ENCODE measurements around the gene GRIA1. TPM values are rescaled to one million over a fixed set of nuclear protein-coding genes. Genes with fewer than 3 reads are reported as not detected.

Gene GRIA1
- total RNA-seq, 1 donor from 2014 or later = not detected

GRCh38 chr5:153476767-153477166 is 13.7 kb upstream of the GRIA1 start:
- H3K36me3 Mint-ChIP-seq (ENCODE audit: low read depth) = no peaks in the 10 kb centered on the region
- intact Hi-C loops (cut with micrococcal nuclease) = no loop called here

DNA sequence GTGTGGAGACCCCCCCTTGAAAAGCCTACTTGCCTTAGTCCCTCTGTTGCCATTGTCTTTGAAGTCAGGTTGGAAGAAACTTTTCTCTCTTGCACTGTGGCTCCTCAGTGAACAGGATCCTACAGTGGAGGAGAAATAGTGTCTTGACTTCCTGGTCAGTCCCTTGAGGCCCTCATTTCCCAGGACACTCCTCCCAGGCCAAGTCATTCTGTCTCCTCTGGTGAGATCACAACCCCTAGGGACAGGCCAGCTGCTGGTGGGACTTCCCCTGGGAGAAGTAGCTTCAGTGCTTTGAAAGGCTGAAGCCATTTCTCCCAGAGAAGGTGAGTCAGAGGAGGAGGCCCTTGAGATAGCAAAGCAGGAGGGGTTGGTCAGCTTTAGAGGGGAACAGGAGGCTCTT is 10.1 kb upstream of the GRIA1 start:
- DNase-seq (ENCODE audit: low spot score) = no peak
- H3K4me1 Mint-ChIP-seq (ENCODE audit: low read depth) = no peaks in the 10 kb centered on the region
- H3K27me3 Mint-ChIP-seq (ENCODE audit: insufficient read depth) = no peaks in the 10 kb centered on the region
- no peak overlapping the region for H3K4me3 Mint-ChIP-seq
- no peaks in the 10 kb centered on the region for H3K36me3 Mint-ChIP-seq (ENCODE audit: low read depth)
- no peak overlapping the region for H3K27ac Mint-ChIP-seq
- no peaks in the 10 kb centered on the region for H3K9me3 Mint-ChIP-seq
- intact Hi-C loops (cut with micrococcal nuclease) = no loop called here

More at GRCh38 chr5:153476767-153477166, 13.7 kb upstream of the GRIA1 start:
- H3K27ac Mint-ChIP-seq = no peak overlapping the region
- H3K4me3 Mint-ChIP-seq = no peak overlapping the region
- peaks cover 3% of the 10 kb centered on the region for H3K27me3 Mint-ChIP-seq (ENCODE audit: insufficient read depth)
- no peak for DNase-seq (ENCODE audit: low spot score)
- no peaks in the 10 kb centered on the region for H3K4me1 Mint-ChIP-seq (ENCODE audit: low read depth)
- peaks cover 6% of the 10 kb centered on the region for H3K9me3 Mint-ChIP-seq

- DNase-seq (ENCODE audit: low spot score) = no peak
- no peaks in the 10 kb centered on the region for H3K9me3 Mint-ChIP-seq
- intact Hi-C loops (cut with micrococcal nuclease) = no loop called here
- H3K4me3 Mint-ChIP-seq = no peak overlapping the region
- no peaks in the 10 kb centered on the region for H3K27me3 Mint-ChIP-seq (ENCODE audit: insufficient read depth)
- H3K36me3 Mint-ChIP-seq (ENCODE audit: low read depth) = no peaks in the 10 kb centered on the region
- no peaks in the 10 kb centered on the region for H3K4me1 Mint-ChIP-seq (ENCODE audit: low read depth)
- H3K27ac Mint-ChIP-seq = no peak overlapping the region
Measured at GRCh38 chr5:153483482-153483881, 7.0 kb upstream of the GRIA1 start.

GRCh38 chr5:153485641-153486040 is 4.8 kb upstream of the GRIA1 start:
- H3K4me3 Mint-ChIP-seq = no peak overlapping the region

DNA sequence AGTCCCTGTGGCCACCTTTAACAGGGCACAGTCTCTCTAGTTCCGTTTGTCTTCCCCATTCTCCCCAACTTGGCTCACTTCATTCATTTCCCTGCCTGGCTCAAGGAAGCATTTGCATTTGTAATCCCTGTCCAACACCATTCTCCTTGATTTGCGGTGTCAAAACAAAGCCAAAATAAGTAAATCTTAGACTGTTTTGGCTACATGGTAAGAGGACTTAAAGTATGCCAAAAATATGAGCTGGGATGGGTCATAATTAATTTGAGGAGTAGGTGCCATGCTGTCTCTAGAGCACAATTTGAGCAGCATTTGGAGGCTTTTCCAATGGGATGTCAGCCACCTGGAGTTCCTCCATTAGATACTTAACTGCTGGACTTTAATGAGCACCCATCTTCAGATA is 3.7 kb upstream of the GRIA1 start:
- intact Hi-C loops (cut with micrococcal nuclease) = no loop called here
- H3K4me1 Mint-ChIP-seq (ENCODE audit: low read depth) = no peaks in the 10 kb centered on the region

More at GRCh38 chr5:153485641-153486040, 4.8 kb upstream of the GRIA1 start:
- peaks cover 9% of the 10 kb centered on the region for H3K27me3 Mint-ChIP-seq (ENCODE audit: insufficient read depth)
- H3K4me1 Mint-ChIP-seq (ENCODE audit: low read depth) = no peaks in the 10 kb centered on the region
- intact Hi-C loops (cut with micrococcal nuclease) = no loop called here
- H3K27ac Mint-ChIP-seq = no peak overlapping the region
- H3K9me3 Mint-ChIP-seq = no peaks in the 10 kb centered on the region
- no peaks in the 10 kb centered on the region for H3K36me3 Mint-ChIP-seq (ENCODE audit: low read depth)
- no peak for DNase-seq (ENCODE audit: low spot score)

GRCh38 chr5:153489611-153490010 is 859 bp upstream of the GRIA1 start:
- intact Hi-C loops (cut with micrococcal nuclease) = loop anchor here (10.0 kb wide), 1 partner anchor 475 kb away; no protein-coding TSS in a partner anchor
- Mint-ChIP-seq H3K27me3 (ENCODE audit: insufficient read depth) (peaks cover 25% of the 10 kb centered on the region), H3K9me3 (no peaks in the 10 kb centered on the region), H3K36me3 (ENCODE audit: low read depth) (no peaks in the 10 kb centered on the region), H3K4me3 (no peak overlapping the region), H3K27ac (no peak overlapping the region), H3K4me1 (ENCODE audit: low read depth) (no peaks in the 10 kb centered on the region)
- DNase-seq (ENCODE audit: low spot score) = no peak

More for the DNA sequence above, 3.7 kb upstream of the GRIA1 start:
- H3K9me3 Mint-ChIP-seq = no peaks in the 10 kb centered on the region
- H3K4me3 Mint-ChIP-seq = no peak overlapping the region
- H3K27ac Mint-ChIP-seq = no peak overlapping the region
- no peak for DNase-seq (ENCODE audit: low spot score)
- no peaks in the 10 kb centered on the region for H3K36me3 Mint-ChIP-seq (ENCODE audit: low read depth)
- H3K27me3 Mint-ChIP-seq (ENCODE audit: insufficient read depth) = peaks cover 18% of the 10 kb centered on the region

DNA sequence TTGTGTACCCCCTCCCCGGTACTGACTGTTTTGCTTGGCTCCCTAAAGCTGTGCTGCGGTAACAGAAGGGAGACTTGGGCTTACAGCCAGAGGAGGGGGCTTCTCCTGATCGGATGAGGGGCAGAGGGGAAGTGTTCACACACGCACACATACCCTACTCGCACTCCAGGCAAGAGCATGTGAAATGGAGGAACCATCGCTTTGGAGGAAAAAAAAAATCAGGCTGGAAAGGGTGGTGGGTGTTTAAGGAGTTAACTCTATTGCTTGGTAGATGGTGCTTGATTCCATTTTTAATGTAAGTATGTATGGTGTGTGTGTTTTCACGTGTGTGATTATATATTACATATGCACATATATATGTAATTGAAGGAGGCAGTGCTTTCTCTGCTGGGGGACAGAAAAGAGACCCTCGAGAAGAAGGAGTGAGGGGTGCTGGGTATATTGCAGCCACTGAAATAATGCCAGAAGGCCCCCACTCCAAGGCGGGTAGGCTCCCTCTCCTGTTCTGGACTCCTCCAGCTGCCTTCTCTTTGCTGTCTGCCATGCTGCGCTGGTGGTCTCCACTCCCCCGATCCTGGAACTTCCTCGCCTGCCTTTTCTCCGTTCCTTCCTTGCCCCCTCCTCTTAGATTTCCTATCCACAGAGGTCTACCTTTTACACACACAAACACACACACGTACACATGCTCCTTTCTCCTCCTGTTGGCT is 721 bp downstream of the GRIA1 start:
- Mint-ChIP-seq H3K4me3 (no peak overlapping the region), H3K27ac (no peak overlapping the region), H3K36me3 (ENCODE audit: low read depth) (no peaks in the 10 kb centered on the region), H3K27me3 (ENCODE audit: insufficient read depth) (peaks cover 25% of the 10 kb centered on the region), H3K4me1 (ENCODE audit: low read depth) (no peaks in the 10 kb centered on the region), H3K9me3 (no peaks in the 10 kb centered on the region)
- no peak for DNase-seq (ENCODE audit: low spot score)
- intact Hi-C loops (cut with micrococcal nuclease) = loop anchor here (10.0 kb wide), 1 partner anchor 474 kb away; no protein-coding TSS in a partner anchor

DNA sequence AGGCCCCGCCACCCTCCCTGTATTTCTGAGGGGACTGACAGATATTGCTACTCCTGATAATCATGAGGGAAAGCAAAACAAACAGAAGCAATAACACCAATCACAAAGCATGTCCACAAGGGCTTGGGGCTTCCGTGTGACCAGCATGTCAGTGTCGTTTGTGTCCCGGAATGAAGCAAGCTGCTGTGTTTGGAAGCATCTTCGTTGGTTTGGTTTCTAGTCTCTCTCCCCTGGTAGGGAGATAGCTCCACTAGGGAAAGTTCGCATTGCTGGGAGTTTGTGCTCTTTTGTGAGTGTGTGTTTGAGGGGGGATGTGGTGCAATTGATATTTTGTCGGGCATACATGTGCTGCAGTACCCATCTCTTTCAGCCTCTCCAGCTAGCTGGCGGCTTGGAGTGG is 1.4 kb downstream of the GRIA1 start:
- Mint-ChIP-seq H3K27me3 (ENCODE audit: insufficient read depth) (peaks cover 25% of the 10 kb centered on the region), H3K9me3 (no peaks in the 10 kb centered on the region), H3K27ac (no peak overlapping the region), H3K4me3 (no peak overlapping the region), H3K4me1 (ENCODE audit: low read depth) (no peaks in the 10 kb centered on the region), H3K36me3 (ENCODE audit: low read depth) (no peaks in the 10 kb centered on the region)
- no peak for DNase-seq (ENCODE audit: low spot score)
- intact Hi-C loops (cut with micrococcal nuclease) = loop anchor here (10.0 kb wide), 1 partner anchor 473 kb away; no protein-coding TSS in a partner anchor

- H3K36me3 Mint-ChIP-seq (ENCODE audit: low read depth) = no peaks in the 10 kb centered on the region
- intact Hi-C loops (cut with micrococcal nuclease) = loop anchor here (10.0 kb wide), 1 partner anchor 468 kb away; no protein-coding TSS in a partner anchor
Measured at GRCh38 chr5:153496835-153497234, 6.4 kb downstream of the GRIA1 start.

DNA sequence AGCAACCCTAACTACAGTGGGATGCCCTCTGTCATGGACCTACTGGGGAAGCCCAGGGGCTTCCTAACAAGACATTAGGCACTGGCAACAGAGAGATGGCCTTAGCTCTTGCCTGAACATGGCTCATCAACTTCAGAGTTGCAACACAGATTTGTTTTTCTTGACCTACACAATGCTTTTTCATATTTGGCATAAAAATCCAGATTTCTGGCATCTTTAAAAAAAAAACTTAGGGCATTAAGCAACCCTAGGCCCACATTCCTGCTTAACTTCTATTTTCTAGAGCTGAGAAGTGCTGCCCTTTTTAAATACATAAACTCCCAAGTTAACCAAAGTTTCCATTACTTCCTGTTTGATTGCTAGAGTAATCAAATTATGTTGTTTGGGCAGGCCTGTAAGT is 8.0 kb downstream of the GRIA1 start:
- no peak overlapping the region for H3K4me3 Mint-ChIP-seq
- no peaks in the 10 kb centered on the region for H3K36me3 Mint-ChIP-seq (ENCODE audit: low read depth)
- H3K9me3 Mint-ChIP-seq = no peaks in the 10 kb centered on the region
- intact Hi-C loops (cut with micrococcal nuclease) = loop anchor here (10.0 kb wide), 1 partner anchor 466 kb away; no protein-coding TSS in a partner anchor
- H3K27me3 Mint-ChIP-seq (ENCODE audit: insufficient read depth) = peaks cover under 1% of the 10 kb centered on the region
- no peaks in the 10 kb centered on the region for H3K4me1 Mint-ChIP-seq (ENCODE audit: low read depth)
- no peak for DNase-seq (ENCODE audit: low spot score)
- no peak overlapping the region for H3K27ac Mint-ChIP-seq

More at GRCh38 chr5:153496835-153497234, 6.4 kb downstream of the GRIA1 start:
- no peaks in the 10 kb centered on the region for H3K9me3 Mint-ChIP-seq
- no peak for DNase-seq (ENCODE audit: low spot score)
- H3K27ac Mint-ChIP-seq = no peak overlapping the region
- H3K4me1 Mint-ChIP-seq (ENCODE audit: low read depth) = no peaks in the 10 kb centered on the region
- H3K4me3 Mint-ChIP-seq = no peak overlapping the region
- peaks cover 6% of the 10 kb centered on the region for H3K27me3 Mint-ChIP-seq (ENCODE audit: insufficient read depth)

DNA sequence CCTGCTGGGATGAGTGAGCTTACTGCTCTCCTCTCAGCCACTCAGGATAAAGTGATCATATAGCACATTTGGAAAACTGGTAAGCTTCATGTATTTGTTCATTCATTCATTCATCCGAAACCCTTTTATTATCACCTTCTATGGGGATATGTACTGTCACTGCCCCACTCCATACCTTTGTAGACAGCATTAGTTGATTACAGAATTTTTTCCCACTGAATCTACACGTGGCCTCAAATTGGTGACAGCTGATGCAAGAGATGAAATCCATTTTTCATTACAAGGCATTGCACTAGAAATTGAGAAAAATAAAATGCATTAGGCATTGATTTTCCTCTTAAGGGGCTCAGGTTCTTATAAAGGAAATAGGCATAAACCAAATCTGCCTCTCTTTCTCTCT is 9.7 kb downstream of the GRIA1 start:
- Mint-ChIP-seq H3K27ac (no peak overlapping the region), H3K4me1 (ENCODE audit: low read depth) (no peaks in the 10 kb centered on the region), H3K9me3 (no peaks in the 10 kb centered on the region), H3K4me3 (no peak overlapping the region), H3K27me3 (ENCODE audit: insufficient read depth) (no peaks in the 10 kb centered on the region), H3K36me3 (ENCODE audit: low read depth) (no peaks in the 10 kb centered on the region)
- DNase-seq (ENCODE audit: low spot score) = no peak
- intact Hi-C loops (cut with micrococcal nuclease) = no loop called here

- H3K36me3 Mint-ChIP-seq (ENCODE audit: low read depth) = no peaks in the 10 kb centered on the region
- H3K27ac Mint-ChIP-seq = no peak overlapping the region
- no peak overlapping the region for H3K4me3 Mint-ChIP-seq
- H3K4me1 Mint-ChIP-seq (ENCODE audit: low read depth) = no peaks in the 10 kb centered on the region
- no peaks in the 10 kb centered on the region for H3K9me3 Mint-ChIP-seq
- no peak for DNase-seq (ENCODE audit: low spot score)
- no peaks in the 10 kb centered on the region for H3K27me3 Mint-ChIP-seq (ENCODE audit: insufficient read depth)
- intact Hi-C loops (cut with micrococcal nuclease) = no loop called here
Measured at GRCh38 chr5:153504726-153505125, 14.3 kb downstream of the GRIA1 start.

DNA sequence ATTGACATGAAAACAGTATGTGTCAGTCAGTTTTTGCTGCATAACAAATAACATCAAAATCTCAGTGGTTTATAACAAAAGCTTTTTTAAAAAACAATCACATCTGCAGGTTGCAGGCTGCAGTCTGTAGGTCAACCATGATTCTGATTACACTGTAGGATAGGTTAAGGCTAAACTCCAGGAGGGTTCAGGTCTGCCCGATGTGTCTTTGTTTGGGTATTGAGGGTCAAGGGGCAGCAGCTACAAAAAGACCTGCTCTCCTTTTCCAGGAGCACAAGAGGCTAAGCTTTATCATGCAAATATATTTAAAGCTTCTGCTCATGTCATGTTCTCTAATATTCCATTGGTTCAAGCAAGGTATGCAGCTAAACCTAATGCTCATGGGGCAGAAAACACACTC is 18.2 kb downstream of the GRIA1 start:
- intact Hi-C loops (cut with micrococcal nuclease) = no loop called here
- Mint-ChIP-seq H3K27ac (no peak overlapping the region), H3K9me3 (no peaks in the 10 kb centered on the region), H3K4me3 (no peak overlapping the region), H3K27me3 (ENCODE audit: insufficient read depth) (no peaks in the 10 kb centered on the region), H3K4me1 (ENCODE audit: low read depth) (no peaks in the 10 kb centered on the region), H3K36me3 (ENCODE audit: low read depth) (no peaks in the 10 kb centered on the region)
- DNase-seq (ENCODE audit: low spot score) = no peak

Data from activated T-helper 1 cell treated with anti-CD3 and anti-CD28 coated beads, Interleukin-12 subunit alpha, Interleukin-12 subunit beta, Interleukin-2, Interleukin-4 antibody, amounts not matched to agents 30 ng/mL and 10 ng/mL and 1 ng/mL, durations not matched to agents 14 hours and 24 hours and 36 hours (primary cell).